Measurements from ENCODE around the gene GSTO2.

The GSTO2 gene

DNA sequence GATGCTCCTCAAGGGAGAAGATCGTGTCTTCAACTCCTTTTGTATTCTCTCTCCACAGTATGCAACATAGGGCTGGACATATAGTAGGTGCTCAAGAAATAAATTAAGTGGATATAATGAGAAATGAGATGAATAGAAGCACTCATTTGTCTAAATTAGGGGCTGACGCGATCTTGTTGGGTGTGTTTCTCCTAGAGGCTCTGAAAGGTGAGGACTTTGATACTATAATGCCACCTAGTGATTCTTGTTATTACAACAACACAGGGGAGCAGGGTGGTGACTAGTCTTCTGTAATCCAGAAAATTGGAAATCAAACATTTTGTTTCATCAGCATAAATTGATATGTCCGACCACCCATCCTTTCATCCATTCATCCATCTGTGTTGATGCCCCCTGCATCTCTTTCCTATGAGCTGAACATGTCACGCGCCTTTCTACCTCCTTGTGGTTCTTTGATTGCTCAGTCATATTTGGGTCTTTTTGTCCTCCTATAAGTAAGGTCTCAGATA lies 81.2 kb downstream of the GSTO2 start:
- Mint-ChIP-seq H3K9me3 (no peaks in the 10 kb centered on the region), H3K27me3 (ENCODE audit: low read depth) (no peaks in the 10 kb centered on the region), H3K36me3 (ENCODE audit: low read depth) (no peaks in the 10 kb centered on the region), H3K4me3 (no peak overlapping the region), H3K4me1 (peaks cover 5% of the 10 kb centered on the region), H3K27ac (no peak overlapping the region)
- TF ChIP-seq, protein P1, sequence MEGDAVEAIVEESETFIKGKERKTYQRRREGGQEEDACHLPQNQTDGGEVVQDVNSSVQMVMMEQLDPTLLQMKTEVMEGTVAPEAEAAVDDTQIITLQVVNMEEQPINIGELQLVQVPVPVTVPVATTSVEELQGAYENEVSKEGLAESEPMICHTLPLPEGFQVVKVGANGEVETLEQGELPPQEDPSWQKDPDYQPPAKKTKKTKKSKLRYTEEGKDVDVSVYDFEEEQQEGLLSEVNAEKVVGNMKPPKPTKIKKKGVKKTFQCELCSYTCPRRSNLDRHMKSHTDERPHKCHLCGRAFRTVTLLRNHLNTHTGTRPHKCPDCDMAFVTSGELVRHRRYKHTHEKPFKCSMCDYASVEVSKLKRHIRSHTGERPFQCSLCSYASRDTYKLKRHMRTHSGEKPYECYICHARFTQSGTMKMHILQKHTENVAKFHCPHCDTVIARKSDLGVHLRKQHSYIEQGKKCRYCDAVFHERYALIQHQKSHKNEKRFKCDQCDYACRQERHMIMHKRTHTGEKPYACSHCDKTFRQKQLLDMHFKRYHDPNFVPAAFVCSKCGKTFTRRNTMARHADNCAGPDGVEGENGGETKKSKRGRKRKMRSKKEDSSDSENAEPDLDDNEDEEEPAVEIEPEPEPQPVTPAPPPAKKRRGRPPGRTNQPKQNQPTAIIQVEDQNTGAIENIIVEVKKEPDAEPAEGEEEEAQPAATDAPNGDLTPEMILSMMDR (IDR thresholded peaks at IDR 0.05; ENCODE audit: unreplicated experiment in 3 of 3): peak; percentile 65 to 72 (median 70)

DNA sequence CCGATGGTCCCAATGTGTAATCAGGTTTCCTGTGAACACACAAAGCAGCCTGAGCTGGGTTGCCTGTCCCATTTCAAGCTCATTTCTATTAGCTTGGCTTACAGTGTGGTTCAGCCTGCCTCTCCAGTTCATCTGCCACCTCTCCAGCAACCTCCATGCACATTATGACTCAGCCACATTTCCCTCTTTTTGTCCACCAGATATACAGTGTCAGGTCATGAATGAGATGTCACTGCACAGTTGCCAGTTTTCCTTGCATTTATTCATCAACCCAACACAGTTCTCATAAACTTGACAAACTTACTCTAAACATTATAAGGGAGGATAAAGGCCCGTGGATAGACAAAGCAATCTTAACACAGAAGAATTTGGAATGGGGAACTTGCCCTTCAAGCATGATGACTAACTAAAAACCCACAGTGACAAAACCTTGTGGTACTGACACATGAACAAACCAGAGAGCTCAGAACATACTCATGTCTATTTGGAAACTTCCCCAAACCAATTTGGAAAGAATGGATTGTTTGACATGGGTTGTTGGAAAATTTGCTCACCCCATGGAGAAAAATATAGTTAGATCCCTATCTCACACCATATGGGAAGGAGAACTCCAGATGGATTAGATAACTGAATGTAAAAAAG lies 82.2 kb downstream of the GSTO2 start:
- TF ChIP-seq, protein P1 (IDR thresholded peaks at IDR 0.05; ENCODE audit: unreplicated experiment in 3 of 3): no peak

DNA sequence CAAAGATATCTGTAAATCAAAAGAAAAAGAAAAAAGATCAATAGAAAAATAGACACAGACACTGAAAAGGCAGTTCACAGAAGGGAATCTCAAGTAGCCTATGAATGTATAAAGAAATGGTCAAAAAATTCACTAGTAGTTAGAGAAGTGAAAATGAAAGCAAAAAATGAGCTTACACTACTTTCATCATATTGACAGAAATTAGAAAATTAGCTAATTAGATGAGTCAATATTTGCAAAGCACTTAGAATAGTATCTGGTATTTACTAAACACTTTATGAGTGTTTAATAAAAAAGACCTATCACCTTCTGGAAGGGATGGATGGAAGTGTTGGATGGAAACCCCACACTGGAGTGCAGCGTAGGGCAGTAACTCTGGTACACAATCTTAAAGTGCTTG lies 82.9 kb downstream of the GSTO2 start:
- H3K36me3 Mint-ChIP-seq (ENCODE audit: low read depth): no peaks in the 10 kb centered on the region
- H3K4me1 Mint-ChIP-seq: peaks cover 5% of the 10 kb centered on the region
- TF ChIP-seq, protein P1 (IDR thresholded peaks at IDR 0.05; ENCODE audit: unreplicated experiment in 3 of 3): no peak
- H3K4me3 Mint-ChIP-seq: no peak overlapping the region
- no peaks in the 10 kb centered on the region for H3K27me3 Mint-ChIP-seq (ENCODE audit: low read depth)
- H3K27ac Mint-ChIP-seq: no peak overlapping the region
- H3K9me3 Mint-ChIP-seq: no peaks in the 10 kb centered on the region

More for the DNA sequence above, 82.2 kb downstream of the GSTO2 start:
- Mint-ChIP-seq H3K36me3 (ENCODE audit: low read depth) (no peaks in the 10 kb centered on the region), H3K4me1 (peaks cover 5% of the 10 kb centered on the region), H3K4me3 (no peak overlapping the region), H3K9me3 (no peaks in the 10 kb centered on the region), H3K27me3 (ENCODE audit: low read depth) (no peaks in the 10 kb centered on the region), H3K27ac (no peak overlapping the region)

DNA sequence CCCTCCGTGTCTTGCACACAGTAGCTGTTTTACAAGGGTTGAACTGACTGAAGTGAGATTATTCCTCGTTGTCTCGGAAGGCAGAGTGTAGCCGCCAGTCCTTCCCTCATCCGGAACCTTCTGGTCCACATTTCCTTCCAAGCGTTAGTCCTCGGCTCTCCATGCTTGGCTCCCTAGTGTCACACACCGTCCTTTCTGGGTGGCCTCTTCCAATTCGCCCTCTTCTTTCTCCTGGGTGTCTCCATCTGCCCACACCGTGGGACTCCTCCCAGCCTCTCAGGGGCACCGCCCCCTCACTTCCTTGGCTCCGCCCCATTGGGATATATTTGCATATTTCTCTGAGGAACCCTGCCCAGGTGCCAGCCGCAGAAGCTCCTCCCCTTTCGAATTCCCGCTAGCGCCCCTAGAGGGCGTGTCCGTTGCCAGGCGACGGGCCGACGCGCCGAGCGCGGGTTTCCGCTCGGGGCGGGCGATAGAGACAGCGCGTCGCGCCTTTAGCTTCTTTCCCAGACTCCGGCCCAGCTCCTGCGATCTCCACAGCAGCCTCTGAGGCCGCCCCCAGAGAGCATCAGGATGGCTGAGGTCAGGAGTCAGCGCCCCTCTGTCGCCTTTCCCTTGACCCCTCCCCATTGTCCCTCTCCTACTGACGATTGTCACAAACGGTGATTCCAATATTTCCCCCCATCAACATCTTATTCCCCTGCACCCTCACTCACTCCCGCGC lies 84.5 kb downstream of the GSTO2 start, which contains the start of gene CFAP58:
Gene CFAP58 (plus strand): TSS at position 509 of the 724 bp plus-strand sequence. CDS start 65 bp downstream, at position 574.
- Mint-ChIP-seq H3K27ac (no peak within 1 kb of the TSS), H3K4me3 (peak within 1 kb of the TSS in 1 of 3 experiments; percentile 30), H3K9me3 (no peaks in the 10 kb centered on the region), H3K36me3 (ENCODE audit: low read depth) (no peaks in the 10 kb centered on the region), H3K4me1 (peaks cover 5% of the 10 kb centered on the region), H3K27me3 (ENCODE audit: low read depth) (no peaks in the 10 kb centered on the region)
- TF ChIP-seq, protein P1 (IDR thresholded peaks at IDR 0.05; ENCODE audit: unreplicated experiment in 3 of 3): peak; percentile 69 to 80 (median 75)
